ENCODE results near the gene FIS1.

Gene FIS1

GRCh38 chr7:101217388-101218235 lies 27.3 kb downstream of the FIS1 start, which contains the start of the genes PLOD3 and ZNHIT1:
Gene PLOD3 (minus strand): TSS chr7:101217581. CDS start chr7:101217274, 307 bp downstream.
Gene ZNHIT1 (plus strand): TSS chr7:101218165. CDS start chr7:101218196, 31 bp downstream.
- TF ChIP-seq CTCF (IDR thresholded peaks at IDR 0.05; ENCODE audit: low read depth, low read length), result no peak
- H3K27me3 ChIP-seq, result no peaks in the 10 kb centered on the region
- peak; percentile 96 for DNase-seq
- H3K36me3 ChIP-seq, result peaks cover 14% of the 10 kb centered on the region
- H3K4me3 ChIP-seq (ENCODE audit: low read depth, low read length), result peak within 1 kb of the TSS; percentile 85
- peaks cover 3% of the 10 kb centered on the region; the same call in 1 of the 2 replicates for H3K4me1 ChIP-seq
- no peaks in the 10 kb centered on the region for H3K9me3 ChIP-seq

GRCh38 chr7:101216860-101217387 lies 28.0 kb downstream of the FIS1 start:
- H3K36me3 ChIP-seq, result peaks cover 11% of the 10 kb centered on the region; the same call in 1 of the 2 replicates
- no peaks in the 10 kb centered on the region for H3K27me3 ChIP-seq
- TF ChIP-seq CTCF (IDR thresholded peaks at IDR 0.05; ENCODE audit: low read depth, low read length), result peak; percentile 19; the same call in 1 of the 2 replicates
- DNase-seq, result no peak
- H3K9me3 ChIP-seq, result no peaks in the 10 kb centered on the region
- peaks cover 3% of the 10 kb centered on the region; the same call in 1 of the 2 replicates for H3K4me1 ChIP-seq
- peak overlapping the region; percentile 85 for H3K4me3 ChIP-seq (ENCODE audit: low read depth, low read length)

- Histone ChIP-seq H3K4me3 (ENCODE audit: low read depth, low read length) (peak overlapping the region; percentile 85), H3K4me1 (peaks cover 3% of the 10 kb centered on the region; the same call in 1 of the 2 replicates), H3K9me3 (no peaks in the 10 kb centered on the region), H3K36me3 (peaks cover 14% of the 10 kb centered on the region), H3K27me3 (no peaks in the 10 kb centered on the region)
- no peak for DNase-seq
- TF ChIP-seq CTCF (IDR thresholded peaks at IDR 0.05; ENCODE audit: low read depth, low read length), result no peak
These were observed 28.7 kb downstream of the FIS1 start for GRCh38 chr7:101216001-101216859.

GRCh38 chr7:101212014-101212413 lies 32.9 kb downstream of the FIS1 start:
- H3K9me3 ChIP-seq, result no peaks in the 10 kb centered on the region
- peaks cover 21% of the 10 kb centered on the region for H3K36me3 ChIP-seq
- no peaks in the 10 kb centered on the region for H3K27me3 ChIP-seq
- no peak for TF ChIP-seq CTCF (IDR thresholded peaks at IDR 0.05; ENCODE audit: low read depth, low read length)
- no peak overlapping the region for H3K4me3 ChIP-seq (ENCODE audit: low read depth, low read length)
- H3K4me1 ChIP-seq, result peaks cover 3% of the 10 kb centered on the region; the same call in 1 of the 2 replicates
- DNase-seq, result no peak

GRCh38 chr7:101211501-101211900 lies 33.4 kb downstream of the FIS1 start:
- H3K4me1 ChIP-seq, result peaks cover 3% of the 10 kb centered on the region; the same call in 1 of the 2 replicates
- no peak overlapping the region for H3K4me3 ChIP-seq (ENCODE audit: low read depth, low read length)
- no peak for TF ChIP-seq CTCF (IDR thresholded peaks at IDR 0.05; ENCODE audit: low read depth, low read length)
- H3K27me3 ChIP-seq, result no peaks in the 10 kb centered on the region
- H3K9me3 ChIP-seq, result no peaks in the 10 kb centered on the region
- peaks cover 22% of the 10 kb centered on the region for H3K36me3 ChIP-seq
- no peak for DNase-seq

Data from BE2C (cell line).